Loucy (cell line): ENCODE measurements around the gene URI1.

ENCODE experiments used
- CTCF ChIP-seq: fragments of 200-600 bp; sonication (generic); conservative IDR thresholded peaks from 2 replicates; pipeline ENCODE4 v1.5.1; 2014; ENCODE audit warnings: mild to moderate bottlenecking, antibody characterized with exemption, low read length
- EZH2phosphoT487 ChIP-seq: fragments of 200-600 bp; IDR thresholded peaks from 2 replicates; pipeline ENCODE4 v1.6.1; 2018; ENCODE audit warnings: antibody characterized with exemption, mild to moderate bottlenecking, moderate library complexity, borderline replicate concordance

DNA sequence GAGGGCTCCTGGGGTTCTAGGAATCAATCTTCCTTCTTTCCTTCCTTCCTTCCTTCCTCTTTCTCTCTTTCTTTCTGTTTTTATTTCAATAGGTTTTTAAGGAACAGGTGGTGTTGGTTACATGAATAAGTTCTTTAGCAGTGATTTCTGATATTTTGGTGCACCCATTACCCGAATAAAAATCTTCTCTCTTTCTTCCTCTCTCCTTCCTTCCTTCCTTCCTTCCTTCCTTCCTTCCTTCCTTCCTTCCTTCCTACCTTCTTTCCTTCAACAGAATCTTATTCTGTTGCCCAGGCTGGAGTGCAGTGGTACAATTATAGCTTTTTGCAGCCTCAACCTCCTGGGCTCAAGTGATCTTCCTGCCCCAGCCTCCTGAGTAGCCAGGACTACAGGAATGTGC is 16.0 kb upstream of the URI1 start:
- TF ChIP-seq CTCF (no peak), EZH2phosphoT487 (no peak)
